NB4 (cell line): ENCODE results near the gene FCAMR.

Experiments used
- DNase-seq: peaks from one replicate; pipeline ENCODE4 v3.0.0; 2010; ENCODE audit warnings: low read depth
- H3K4me3 ChIP-seq: one replicate; pipeline ENCODE4 v1.5.1; 2011; ENCODE audit warnings: mild to moderate bottlenecking, low read depth, low read length, moderate library complexity
- MYC ChIP-seq: IDR thresholded peaks from 2 replicates; pipeline ENCODE4 v1.6.1; 2011; ENCODE audit warnings: low read depth, low read length
- POLR2A ChIP-seq: IDR thresholded peaks from 2 replicates; pipeline ENCODE4 v1.6.1; 2011; ENCODE audit warnings: mild to moderate bottlenecking; ENCODE audit not compliant: insufficient read length; ENCODE audit errors: extremely low read depth
- TF ChIP-seq, protein P1 (sequence below): IDR thresholded peaks from 2 replicates; pipeline ENCODE4 v1.6.1; 2011; ENCODE audit warnings: low read depth, low read length
- TF ChIP-seq, protein P2 (sequence below): IDR thresholded peaks from one replicate; pipeline ENCODE4 v1.5.1; 2012; ENCODE audit warnings: low read depth, low read length

Gene FCAMR

DNA sequence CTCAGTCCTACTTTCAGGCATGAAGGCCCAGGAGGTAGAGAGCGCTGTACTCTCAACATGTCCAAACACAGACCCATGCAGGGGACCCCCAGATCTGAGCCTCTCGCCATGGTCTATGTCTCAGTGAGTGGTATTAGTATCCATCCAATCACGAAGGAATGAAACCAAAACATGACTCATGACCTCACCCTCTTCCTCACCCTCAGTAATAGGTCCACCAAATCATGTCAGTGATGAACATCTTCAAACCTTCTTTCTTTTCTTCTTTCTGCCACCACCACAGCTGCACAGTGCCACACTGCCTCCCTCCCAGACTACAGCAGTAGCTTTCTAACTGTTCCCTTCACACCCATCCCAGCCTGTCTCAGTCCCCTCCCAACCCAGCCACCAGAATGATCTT is 45.5 kb upstream of the FCAMR start:
- no peak for DNase-seq
- no peak overlapping the region for H3K4me3 ChIP-seq
- TF ChIP-seq, protein P1, sequence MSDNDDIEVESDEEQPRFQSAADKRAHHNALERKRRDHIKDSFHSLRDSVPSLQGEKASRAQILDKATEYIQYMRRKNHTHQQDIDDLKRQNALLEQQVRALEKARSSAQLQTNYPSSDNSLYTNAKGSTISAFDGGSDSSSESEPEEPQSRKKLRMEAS, result no peak
- TF ChIP-seq, protein P2, sequence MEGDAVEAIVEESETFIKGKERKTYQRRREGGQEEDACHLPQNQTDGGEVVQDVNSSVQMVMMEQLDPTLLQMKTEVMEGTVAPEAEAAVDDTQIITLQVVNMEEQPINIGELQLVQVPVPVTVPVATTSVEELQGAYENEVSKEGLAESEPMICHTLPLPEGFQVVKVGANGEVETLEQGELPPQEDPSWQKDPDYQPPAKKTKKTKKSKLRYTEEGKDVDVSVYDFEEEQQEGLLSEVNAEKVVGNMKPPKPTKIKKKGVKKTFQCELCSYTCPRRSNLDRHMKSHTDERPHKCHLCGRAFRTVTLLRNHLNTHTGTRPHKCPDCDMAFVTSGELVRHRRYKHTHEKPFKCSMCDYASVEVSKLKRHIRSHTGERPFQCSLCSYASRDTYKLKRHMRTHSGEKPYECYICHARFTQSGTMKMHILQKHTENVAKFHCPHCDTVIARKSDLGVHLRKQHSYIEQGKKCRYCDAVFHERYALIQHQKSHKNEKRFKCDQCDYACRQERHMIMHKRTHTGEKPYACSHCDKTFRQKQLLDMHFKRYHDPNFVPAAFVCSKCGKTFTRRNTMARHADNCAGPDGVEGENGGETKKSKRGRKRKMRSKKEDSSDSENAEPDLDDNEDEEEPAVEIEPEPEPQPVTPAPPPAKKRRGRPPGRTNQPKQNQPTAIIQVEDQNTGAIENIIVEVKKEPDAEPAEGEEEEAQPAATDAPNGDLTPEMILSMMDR, result no peak
- TF ChIP-seq POLR2A (no peak), MYC (no peak)

- no peak overlapping the region for H3K4me3 ChIP-seq
- TF ChIP-seq MYC, result no peak
- TF ChIP-seq, protein P1, result no peak
- TF ChIP-seq, protein P2, result no peak
- TF ChIP-seq POLR2A, result no peak
- DNase-seq, result no peak
These were observed 44.5 kb upstream of the FCAMR start for GRCh38 chr1:207014728-207015127.

GRCh38 chr1:207013321-207014085 is 43.2 kb upstream of the FCAMR start:
- no peak overlapping the region for H3K4me3 ChIP-seq
- TF ChIP-seq, protein P2, result no peak
- TF ChIP-seq POLR2A (no peak), MYC (no peak)
- TF ChIP-seq, protein P1, result no peak
- no peak for DNase-seq

DNA sequence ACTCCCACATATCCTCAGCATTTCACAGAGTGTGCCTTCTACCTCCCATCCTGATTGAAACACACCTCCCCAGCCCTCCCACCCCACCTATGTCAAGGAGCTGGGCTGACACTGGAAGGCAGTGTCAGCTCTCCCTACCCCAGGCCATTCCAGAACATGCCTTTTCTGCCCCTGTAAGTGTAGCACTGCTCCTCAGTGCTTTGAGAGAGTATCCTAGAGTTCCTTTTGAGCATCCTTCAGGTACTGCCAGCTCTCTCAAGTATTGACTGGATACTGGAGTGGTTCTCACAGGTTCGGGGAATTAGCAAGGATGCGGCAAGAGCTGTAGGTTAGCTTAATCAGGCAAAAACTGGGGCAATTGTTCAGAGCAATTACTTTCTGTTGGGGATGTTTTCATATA is 40.5 kb upstream of the FCAMR start:
- TF ChIP-seq, protein P1, result no peak
- TF ChIP-seq, protein P2, result no peak
- no peak for TF ChIP-seq POLR2A
- no peak for TF ChIP-seq MYC
- no peak overlapping the region for H3K4me3 ChIP-seq
- no peak for DNase-seq

GRCh38 chr1:207009945-207010344 is 39.7 kb upstream of the FCAMR start:
- H3K4me3 ChIP-seq, result no peak overlapping the region
- TF ChIP-seq MYC, result no peak
- no peak for TF ChIP-seq POLR2A
- TF ChIP-seq, protein P1, result no peak
- TF ChIP-seq, protein P2, result no peak
- DNase-seq, result no peak
